NCI-H446 treated with DMSO at 0.1 percent for 48 hours (cell line): ENCODE results near the gene RMI2.

Experiments
- DNase-seq: peaks from one replicate; lab custom pipeline; 2025; lab: John Stamatoyannopoulos, UW

RMI2 gene

DNA sequence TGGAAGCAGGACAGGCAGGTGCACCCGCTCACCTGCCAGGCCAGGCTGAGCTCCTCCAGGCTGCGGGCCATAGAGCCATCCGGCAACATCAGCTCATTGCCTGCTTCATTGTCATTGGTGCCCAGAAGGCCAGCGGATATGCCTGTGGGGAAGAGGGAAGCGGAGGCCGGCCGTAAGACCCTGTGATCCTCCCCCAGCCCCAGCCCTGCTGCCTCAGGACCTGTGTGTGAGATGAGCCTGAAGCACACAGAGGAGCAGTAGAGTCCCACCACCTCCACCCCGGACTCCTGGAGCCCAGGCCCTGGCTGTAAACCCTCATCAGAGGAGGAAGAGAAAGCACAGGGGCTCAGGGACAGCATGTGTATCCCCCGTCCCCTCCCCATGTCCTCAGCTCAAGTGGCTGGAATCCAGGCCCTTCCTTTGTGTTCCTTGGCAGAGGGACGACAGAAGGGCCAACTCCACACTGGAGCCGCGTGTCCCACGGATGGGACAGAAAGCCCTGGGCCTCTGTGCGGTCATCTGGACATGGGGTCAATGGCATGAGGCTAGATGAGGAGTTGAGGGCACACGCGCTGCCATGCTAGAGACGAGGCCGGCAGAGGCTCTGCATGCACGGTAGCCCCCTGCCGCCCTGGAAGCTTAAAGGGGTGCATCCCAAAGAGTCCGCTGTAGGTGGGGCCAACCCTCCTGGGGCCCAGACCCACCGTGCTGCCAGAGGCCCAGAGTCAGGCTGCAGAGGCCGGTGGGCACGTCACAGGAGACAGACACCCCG lies 39.1 kb downstream of the RMI2 start:
- DNase-seq, result no peak

DNA sequence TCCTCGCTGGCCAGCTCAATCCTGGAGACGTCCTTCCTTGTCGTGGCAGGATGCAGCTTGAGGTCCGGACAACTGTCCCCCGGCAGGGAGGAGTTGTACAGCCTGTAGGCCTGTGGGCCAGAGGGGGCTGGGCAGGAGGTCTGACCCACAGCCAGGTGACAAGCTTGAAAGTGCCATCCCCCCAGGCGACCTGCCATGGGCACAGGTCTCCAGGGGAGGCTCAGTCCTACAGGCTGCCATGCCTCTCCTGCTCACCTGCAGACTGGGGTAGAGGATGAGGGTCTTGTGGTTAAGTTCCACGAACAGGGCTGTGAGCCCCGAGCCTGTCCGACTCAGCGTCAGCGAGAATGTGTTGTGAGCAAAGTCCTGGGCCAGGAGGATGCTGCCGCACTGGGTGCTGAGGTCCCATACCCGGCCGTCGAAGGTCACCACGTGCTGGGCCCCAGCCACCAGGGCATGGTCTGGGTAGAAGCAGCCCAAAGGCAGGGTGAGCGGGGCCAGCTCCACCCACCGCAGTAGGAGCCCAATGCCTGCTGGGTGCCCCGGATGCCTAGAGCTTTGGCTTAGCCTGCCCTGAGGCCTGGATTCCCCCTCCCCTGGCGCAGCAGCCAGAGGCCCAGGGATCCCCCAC lies 39.8 kb downstream of the RMI2 start:
- no peak for DNase-seq

DNA sequence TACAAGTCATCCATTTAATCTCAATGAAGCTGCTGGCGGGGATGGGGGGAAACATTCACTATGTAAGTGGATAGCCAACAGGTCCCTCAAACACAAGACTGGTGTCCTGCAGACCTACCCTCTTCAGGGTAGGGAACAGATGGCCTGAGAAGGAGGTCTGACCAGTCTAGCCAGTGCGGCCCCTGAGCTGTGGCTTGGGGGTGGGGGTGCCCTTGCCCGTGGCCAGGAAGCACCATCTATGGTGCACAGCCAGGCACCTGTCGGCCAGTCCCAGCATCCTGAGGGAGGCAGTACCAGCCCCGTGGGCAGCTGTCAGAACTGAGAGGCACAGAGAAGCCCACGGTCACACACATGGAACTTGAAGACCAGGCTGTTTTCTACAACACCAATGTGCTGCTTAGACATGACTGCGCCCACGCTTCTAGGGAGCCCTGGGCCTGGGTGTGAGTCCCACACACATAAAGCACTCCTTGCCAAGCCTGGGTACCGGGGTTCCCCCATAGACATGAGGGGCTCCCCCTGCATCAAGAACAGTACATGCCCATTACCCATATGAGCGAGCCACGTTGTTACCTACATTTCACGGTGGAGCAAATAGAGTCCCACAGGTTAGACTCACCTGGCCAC lies 40.9 kb downstream of the RMI2 start:
- no peak for DNase-seq

DNA sequence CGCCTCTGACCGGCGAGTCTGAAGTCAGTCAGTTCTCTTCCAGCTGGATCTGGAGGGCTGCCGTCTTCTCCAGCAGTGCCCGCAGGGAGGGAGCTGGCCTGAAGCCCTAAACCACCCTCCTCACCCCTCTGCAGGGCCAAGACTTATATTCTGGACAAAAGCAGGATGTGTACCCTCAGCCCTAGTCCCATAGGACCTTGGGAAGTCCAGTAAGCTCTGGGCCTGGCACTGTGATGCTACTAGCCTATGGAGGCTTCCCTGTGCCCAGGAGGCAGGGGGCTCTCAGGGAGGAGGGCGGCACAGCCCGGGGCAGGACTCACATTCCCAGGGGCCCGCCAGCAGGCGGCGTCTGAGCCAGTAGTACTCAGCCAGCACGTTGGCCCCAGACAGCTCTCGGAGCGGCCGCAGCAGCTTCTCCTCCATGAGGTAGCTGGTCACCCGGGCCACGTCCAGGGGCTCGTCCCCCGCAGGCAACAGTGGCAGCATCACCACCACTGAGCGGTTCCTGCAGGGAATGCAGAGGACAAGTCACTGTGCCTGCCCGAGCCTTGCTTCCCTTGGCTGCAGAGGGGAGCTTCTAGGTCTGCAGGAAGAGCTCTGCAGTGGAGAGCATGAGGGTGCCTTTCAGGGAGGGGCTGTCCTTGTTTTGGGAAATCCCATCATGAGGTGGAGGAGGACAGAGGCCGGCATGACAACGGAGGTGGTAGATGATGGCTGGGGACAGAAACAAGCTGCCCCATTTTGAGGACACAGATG lies 41.7 kb downstream of the RMI2 start:
- no peak for DNase-seq

DNA sequence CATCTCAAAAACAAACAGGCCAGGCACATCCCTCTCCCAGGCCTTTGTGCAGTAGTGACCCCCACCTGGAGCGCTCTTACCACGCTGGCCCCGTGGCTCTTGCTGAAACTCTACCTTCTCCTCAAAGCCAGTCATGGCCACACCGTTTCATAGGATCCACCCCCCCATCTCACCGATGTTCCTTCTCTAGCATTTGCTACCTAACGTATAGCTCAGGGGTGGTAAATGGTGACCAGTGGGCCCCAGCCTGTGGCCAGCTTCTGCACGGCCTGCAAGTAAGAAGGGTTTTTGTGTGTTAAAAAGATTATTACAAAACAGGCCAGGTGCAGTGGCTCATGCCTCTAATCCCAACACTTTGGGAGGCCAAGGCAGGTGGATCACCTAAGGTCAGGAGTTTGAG lies 43.8 kb downstream of the RMI2 start:
- DNase-seq, result no peak

DNA sequence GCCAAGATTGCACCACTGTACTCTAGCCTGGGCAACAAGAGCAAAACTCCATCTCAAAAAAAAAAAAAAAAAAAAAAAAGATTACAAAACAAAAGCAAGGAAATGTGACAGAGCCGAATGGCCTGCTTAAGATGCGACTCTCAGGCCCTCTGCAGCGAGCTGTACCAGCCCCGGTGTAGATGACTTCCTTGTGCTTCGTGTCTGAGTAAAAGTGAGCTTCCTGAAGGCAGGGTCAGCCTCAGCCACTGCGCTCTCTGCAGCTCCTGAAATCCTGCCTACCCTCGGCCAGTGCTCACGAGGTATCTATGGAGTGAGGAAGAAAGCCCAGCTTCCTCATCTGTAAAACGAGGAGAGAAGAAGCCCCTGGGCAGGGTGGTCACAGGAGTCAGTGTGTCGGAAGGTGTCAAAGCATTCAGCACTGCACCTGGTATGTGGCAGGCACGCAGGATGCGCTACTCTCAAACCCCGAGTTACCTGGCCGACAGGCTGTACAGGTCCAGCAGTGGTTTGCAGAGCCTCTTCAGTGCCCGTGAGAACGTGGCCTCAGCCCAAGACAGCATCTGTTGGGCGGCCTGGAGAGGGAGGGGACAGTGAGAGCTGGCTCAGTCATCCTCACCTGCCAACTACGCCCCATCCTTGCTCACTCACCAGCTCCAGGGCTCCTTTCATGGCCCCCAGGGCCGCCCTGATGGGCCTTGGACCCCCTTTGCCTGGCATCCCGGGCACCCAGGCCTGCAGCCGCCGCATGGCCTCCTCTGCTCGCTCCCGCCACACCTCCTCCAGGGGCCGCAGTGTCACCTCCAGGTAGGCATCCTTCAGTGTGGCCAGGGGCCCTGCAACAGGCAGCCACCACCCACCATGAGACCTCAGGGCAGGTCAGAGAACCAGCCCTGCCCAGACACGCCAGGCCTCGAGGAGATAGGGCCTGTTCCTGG lies 44.6 kb downstream of the RMI2 start:
- DNase-seq, result no peak

DNA sequence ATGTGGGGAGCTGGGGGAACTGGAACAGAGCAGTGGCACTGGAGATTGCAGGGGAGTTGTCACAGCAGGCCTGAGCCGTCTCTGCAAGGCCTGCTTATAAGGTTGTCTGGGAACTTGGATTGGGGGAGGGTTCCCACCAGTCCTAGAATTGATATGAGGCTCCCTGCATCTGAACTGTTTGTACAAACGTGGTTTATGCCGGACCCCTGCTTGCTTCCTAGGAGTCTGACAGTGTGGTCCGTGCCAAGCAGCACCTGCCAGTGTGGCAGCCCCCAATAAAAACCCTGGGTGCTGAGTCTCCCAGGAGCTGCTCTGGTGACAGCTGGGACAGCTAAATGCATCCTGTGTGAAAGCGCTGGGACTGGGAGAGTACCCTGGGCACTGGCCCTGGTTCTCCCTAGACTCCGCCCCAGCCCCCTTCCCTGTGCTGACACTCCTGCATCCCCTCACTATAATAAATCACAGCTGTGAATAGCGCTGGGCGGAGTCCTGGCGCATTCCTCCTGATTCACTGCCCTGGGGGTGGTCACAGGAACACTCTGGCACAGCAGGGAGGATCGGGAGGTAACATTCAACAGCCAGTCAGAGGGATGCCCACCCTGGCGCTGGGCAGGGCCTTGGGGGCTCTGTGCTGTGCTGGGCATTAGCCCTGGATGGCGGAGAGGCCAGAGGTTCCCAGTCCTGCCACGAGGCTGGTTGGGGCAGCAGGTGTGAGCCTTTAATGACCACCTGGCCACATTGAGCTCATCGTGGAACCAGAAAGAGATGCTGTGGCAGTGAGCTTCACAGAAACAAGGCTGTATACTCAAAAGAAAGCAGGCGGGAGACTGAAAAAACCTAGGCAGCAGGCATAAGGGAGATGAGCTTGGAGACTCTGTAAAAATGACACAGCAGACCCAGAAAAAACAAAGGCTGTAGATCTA lies 45.6 kb downstream of the RMI2 start:
- no peak for DNase-seq

DNA sequence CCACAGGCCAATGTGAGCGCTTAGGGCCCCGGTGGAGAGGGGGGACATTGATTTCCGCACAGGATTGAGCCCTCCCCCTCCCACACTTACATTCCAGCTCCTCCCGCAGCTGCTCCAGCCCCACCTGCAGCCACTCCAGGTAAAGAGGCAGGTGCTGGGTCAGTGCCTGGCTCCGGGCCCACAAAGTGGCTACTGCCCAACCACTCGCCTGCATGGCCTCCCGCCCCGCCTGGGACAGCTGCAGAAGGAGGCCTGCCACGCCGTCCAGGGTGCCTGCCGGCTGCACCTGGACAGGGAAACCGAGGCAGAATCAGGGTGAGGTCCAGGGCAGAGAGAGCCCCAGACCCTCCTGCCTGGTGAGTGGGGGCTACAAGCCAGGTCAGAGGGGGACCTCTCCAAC lies 46.3 kb downstream of the RMI2 start:
- DNase-seq, result no peak

DNA sequence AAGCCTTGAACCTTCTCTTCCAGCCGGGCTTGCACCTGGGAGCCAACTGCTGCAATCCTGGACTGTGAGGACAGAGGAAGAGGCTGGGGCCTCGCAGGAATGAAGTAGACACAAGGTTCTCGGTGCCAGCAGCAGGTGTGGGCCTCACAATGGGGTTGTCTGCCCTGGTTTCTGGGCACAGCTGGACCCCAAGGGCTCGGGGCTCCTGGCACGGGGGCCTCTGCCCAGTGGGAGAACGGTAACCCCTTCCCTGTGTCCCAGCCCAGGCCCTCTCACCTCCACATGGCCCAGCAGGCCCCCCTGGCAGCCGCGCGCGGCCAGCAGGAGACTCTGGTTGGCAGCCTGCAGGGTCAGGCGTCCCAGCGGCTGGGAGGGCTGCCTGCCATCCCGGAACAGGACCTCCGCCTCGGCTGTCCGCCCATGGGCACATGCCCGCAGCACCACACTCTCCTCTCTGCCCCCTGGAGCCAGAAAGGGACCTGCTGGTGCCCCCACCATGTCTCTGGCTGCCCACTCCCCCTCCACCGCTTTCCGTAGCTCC lies 46.9 kb downstream of the RMI2 start:
- no peak for DNase-seq

DNA sequence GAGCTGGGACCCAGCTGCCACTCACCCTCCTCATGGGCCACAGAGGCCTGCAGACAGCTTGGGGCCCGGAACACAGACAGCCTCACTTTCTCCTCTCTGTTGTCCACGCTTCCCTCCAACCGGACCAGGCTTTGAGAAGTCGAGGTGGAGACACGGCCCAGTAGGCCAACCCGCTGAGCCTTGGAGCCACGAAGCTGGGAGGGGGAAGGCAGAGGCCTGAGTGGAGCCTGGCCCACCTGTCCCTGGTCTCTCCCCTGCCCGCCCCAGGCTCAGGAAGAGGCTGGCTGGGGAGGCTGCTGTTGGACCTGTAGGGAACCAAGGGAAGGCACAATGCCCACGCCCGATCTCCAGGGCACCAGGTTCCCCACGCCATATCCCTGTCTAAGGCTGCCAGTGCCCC lies 48.1 kb downstream of the RMI2 start:
- DNase-seq, result no peak

DNA sequence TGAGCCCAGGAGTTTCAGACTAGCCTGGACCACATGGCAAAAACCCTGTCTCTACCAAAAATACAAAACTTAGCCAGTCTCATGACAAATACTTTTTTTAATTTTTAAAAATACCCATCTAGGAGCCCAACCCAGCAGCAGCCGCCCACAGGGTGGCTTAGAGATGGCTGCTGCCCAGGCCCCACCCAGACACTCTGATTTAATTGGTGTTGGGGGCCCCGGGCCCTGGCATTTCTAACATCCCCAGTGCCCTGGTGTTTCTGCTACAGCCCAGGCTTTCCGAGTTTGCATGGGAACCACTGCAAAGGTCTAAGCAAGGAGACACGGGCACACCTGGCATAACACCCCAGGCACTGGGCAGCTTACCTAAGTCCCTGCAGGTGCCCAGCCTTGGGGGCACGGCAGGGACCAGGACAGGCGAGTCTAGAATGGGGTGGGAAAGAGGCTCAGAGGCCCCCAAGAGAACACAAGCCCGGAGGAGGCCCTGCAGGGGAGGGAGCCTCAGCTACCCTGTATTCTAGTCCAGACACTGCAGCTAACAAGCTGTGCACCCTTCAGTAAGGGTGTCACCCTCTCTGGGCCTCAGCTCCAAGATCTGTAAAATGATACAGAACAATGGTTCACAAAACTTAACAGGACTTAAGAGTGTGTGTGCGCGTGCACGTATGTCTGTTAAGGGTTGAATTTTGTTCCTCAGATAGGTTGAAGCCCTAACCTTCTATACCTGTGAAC lies 48.8 kb downstream of the RMI2 start:
- DNase-seq, result no peak

DNA sequence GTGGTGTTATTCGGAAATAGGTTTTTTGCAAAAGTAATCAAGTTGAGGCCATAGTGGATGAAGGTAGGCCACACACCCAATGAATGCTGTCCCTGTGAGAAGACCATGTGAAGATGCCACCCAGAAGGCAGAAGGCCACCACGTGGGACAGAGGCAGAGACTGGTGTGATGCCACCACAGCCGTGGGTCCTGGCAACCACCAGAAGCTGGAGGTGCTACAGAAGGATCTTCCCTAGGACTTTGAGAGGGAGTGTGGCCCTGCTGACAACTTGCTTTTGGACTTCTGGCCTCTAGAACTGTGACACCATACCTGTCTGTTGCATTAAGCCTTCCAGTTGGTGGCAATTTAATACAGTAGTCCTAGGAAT lies 49.3 kb downstream of the RMI2 start:
- DNase-seq, result no peak

DNA sequence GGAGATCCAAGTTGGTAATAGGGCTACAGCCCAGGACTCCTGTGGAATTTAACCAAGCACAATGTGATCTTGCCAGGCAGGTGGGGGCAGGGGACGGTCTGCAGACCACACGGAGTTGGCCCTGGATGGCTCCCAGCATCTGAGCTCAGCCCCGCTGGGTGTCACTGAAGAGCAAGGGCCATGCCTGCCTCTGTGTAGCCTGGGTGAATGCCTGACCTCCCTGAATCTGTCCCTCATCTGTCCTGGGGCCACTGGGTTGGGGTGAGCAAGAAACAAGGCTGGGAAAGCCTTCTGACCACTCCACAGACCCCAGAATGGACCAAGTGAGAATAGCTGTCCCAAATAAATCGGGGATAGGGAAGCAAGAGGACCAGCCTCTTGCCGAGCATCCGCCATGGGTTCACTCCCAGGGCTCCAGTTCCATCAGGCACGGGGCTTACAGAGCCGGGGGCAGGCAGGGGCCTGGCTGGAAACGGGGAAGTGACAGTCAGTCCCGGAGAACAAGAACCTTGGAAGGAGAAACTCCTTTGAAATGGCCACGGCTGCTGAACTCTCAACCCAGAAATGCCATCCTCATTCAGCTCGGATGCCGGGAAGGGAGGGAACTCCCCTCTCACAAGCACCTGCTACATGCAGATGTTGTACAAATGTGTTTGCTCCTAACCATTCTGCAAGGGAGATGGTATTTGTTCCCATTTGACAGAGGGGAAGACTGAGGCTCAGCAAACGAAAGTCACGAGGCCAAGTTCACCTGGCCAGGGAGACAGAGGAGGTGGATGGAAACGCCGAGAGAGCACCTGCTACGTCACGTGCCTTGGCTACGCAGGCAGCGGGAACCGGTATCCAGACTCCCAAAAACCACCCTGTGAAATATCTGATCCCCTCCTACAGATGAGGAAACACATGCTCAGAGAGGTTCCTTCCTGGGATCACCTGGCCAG lies 50.0 kb downstream of the RMI2 start:
- DNase-seq, result no peak

DNA sequence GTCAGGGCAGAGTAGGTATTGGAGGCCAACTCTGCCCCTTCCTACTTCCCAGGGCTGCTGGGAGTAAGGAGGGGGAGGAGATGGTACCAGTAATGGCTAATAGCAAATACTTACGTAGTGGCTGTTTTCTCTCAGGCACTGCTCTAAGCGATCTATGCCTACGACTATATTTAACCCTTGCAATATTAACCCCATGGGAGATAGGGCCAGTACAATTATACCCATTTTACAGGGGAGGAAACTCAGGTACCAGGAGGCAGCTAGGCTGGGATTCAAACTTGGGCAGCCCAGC lies 50.6 kb downstream of the RMI2 start:
- no peak for DNase-seq

DNA sequence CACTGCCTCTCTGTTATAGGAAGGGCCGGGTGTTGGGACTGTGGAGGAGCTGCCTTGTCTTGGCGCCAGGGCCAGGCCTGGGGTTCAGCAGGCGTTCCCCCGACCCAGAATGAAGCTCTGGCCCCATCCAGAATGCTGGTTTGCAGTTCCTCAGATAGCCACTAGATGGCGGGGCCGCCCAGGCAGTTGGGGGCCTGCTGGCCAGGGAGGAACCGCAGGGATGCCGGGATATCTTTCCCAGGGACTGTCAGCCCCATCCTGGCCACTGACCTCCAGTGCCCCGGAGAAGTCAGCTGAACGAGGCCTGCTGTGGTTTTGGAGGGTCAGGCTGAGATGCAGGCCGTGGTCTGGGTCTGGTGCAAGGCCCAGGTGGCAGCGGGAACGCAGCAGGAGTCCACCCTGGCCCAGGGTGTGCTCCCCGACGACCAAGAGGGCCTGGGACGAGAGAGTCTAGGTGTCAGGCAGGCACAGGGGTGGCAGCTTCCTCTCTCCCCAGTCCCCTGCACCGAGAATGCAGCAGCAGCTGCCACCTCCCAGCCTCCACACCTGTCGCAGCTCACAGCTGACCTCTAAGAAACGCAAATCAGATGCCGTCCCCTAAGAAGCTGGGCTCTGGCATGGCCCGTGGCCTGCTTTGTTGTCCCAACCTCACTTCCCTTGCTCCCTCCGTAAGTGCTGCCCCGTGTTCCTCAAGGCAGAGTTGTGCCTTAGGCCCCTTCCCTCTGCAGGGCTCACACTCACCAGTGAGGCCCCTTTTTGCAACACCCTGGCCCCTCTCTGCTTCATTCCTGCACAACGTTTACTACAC lies 51.2 kb downstream of the RMI2 start:
- no peak for DNase-seq

DNA sequence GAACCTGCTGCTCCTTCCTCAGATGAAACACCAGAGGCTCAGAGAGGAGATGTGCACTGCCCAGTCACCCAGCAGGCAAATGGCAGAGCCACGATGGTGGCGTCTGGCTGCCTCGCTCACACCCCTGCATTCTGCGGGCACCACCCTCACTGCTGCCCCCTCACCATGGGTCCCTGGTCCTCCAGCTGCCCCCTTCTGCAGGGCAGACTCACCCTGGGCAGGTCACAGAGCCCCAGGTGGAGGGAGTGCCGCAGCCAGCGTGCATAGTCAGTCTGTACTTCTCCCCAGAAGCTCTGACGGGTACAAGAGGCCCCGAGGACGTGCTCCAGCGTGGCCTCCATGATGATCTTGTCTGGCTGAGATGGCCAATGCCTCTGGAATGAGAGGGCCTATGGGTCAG lies 52.9 kb downstream of the RMI2 start:
- DNase-seq, result no peak

DNA sequence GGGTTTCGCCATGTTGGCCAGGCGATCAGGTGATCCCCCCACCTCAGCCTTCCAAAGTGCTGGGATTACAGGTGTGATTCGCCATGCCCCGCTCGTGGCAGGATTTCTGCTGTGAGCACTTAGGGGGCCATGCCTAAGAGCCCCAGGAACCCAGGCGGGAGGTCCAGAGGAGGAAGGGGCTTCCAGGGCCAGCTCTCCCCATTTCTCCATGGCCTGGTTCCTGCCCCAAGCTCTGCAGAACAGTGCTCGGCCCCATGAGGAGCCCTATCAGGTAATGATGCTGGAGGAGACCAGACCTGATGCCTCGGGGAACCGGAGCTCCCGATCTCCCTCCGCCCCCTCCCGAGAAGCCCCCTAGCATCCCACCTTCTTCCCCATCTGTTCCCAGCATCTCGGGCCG lies 53.6 kb downstream of the RMI2 start:
- DNase-seq, result no peak
